Effector memory CD8-positive, alpha-beta T cell (primary cell): ENCODE results near the gene PLXNA3.

Experiments used
- ATAC-seq: fragments of 150-1000 bp; cut with Tn5 transposase; replicated peaks from 2 replicates; pipeline ENCODE4 v1.10.0; 2021; ENCODE audit warnings: mild to moderate bottlenecking, moderate library complexity
- DNase-seq, 3 experiments: peaks; one replicate each; pipeline ENCODE4 v3.0.0; 2021
- H3K27ac Mint-ChIP-seq, 2 donors: one replicate each; pipeline ENCODE4 v1.8.0; 2022; ENCODE audit warnings: mild to moderate bottlenecking in 2 of 2, mixed read lengths in 2 of 2, moderate library complexity in 2 of 2
- H3K27me3 Mint-ChIP-seq, 2 donors: one replicate each; pipeline ENCODE4 v1.8.0; 2022; ENCODE audit warnings: mixed read lengths in 2 of 2
- H3K36me3 Mint-ChIP-seq: one replicate; pipeline ENCODE4 v1.8.0; 2022; ENCODE audit warnings: mild to moderate bottlenecking, moderate library complexity, mixed read lengths; ENCODE audit not compliant: insufficient read depth
- H3K4me1 Mint-ChIP-seq, 2 donors: one replicate each; pipeline ENCODE4 v1.8.0; 2022; ENCODE audit warnings: low read depth in 2 of 2, mixed read lengths in 2 of 2
- H3K4me3 Mint-ChIP-seq, 2 donors: one replicate each; pipeline ENCODE4 v1.8.0; 2022; ENCODE audit warnings: mild to moderate bottlenecking in 2 of 2, mixed read lengths in 2 of 2, moderate library complexity in 2 of 2
- H3K9me3 Mint-ChIP-seq, 2 donors: one replicate each; pipeline ENCODE4 v1.8.0; 2022; ENCODE audit warnings: mixed read lengths in 2 of 2

Gene PLXNA3

DNA sequence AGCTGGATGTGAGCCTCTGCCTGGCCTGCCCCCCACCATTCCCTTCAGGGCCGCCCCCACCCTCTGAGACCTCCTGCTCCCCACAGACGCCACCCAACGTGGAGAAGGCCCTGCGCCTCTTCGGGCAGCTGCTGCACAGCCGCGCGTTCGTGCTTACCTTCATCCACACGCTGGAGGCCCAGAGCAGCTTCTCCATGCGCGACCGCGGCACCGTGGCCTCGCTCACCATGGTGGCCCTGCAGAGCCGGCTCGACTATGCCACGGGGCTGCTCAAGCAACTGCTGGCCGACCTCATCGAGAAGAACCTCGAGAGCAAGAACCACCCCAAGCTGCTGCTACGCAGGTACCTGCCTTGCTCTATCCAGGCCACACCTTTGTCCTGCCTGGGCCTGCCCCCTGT is 10.1 kb downstream of the PLXNA3 start:
- H3K27ac Mint-ChIP-seq = no peak overlapping the region
- DNase-seq (no peak), ATAC-seq (no peak)
- no peaks in the 10 kb centered on the region for H3K27me3 Mint-ChIP-seq
- H3K36me3 Mint-ChIP-seq = peaks cover 30% of the 10 kb centered on the region
- no peaks in the 10 kb centered on the region for H3K9me3 Mint-ChIP-seq
- no peak overlapping the region for H3K4me3 Mint-ChIP-seq
- H3K4me1 Mint-ChIP-seq = peaks cover 0 to under 1% of the 10 kb centered on the region in 2 donors

DNA sequence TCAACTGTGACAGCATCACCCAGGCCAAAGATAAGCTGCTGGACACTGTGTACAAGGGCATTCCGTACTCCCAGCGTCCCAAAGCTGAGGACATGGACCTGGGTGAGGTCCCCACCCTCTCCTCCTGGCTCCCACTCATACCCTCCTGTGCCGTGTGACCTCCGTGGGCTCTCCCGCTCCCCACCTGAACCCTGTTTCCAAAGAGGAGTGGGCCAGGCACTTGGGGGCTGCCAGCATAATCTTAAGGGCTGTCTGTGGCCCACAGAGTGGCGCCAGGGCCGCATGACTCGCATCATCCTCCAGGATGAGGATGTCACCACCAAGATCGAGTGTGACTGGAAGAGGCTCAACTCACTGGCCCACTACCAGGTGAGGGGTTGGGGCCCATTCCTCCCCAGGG is 11.0 kb downstream of the PLXNA3 start:
- Mint-ChIP-seq H3K9me3 (no peaks in the 10 kb centered on the region), H3K27me3 (no peaks in the 10 kb centered on the region), H3K36me3 (peaks cover 36% of the 10 kb centered on the region), H3K27ac (no peak overlapping the region), H3K4me1 (peaks cover 0 to 3% of the 10 kb centered on the region in 2 donors), H3K4me3 (no peak overlapping the region)
- no peak for ATAC-seq
- DNase-seq = no peak

- no peak for DNase-seq
- no peak overlapping the region for H3K4me3 Mint-ChIP-seq
- H3K9me3 Mint-ChIP-seq = no peaks in the 10 kb centered on the region
- H3K4me1 Mint-ChIP-seq = peaks cover 0 to 3% of the 10 kb centered on the region in 2 donors
- peaks cover 35% of the 10 kb centered on the region for H3K36me3 Mint-ChIP-seq
- ATAC-seq = no peak
- H3K27me3 Mint-ChIP-seq = no peaks in the 10 kb centered on the region
- no peak overlapping the region for H3K27ac Mint-ChIP-seq
Observed at GRCh38 chrX:154469880-154470279, 11.8 kb downstream of the PLXNA3 start.

GRCh38 chrX:154470434-154470833 is 12.4 kb downstream of the PLXNA3 start:
- H3K27ac Mint-ChIP-seq = no peak overlapping the region
- ATAC-seq = no peak
- peaks cover 0 to 3% of the 10 kb centered on the region in 2 donors for H3K4me1 Mint-ChIP-seq
- H3K9me3 Mint-ChIP-seq = no peaks in the 10 kb centered on the region
- no peak overlapping the region for H3K4me3 Mint-ChIP-seq
- no peak for DNase-seq
- H3K27me3 Mint-ChIP-seq = no peaks in the 10 kb centered on the region
- H3K36me3 Mint-ChIP-seq = peaks cover 34% of the 10 kb centered on the region

DNA sequence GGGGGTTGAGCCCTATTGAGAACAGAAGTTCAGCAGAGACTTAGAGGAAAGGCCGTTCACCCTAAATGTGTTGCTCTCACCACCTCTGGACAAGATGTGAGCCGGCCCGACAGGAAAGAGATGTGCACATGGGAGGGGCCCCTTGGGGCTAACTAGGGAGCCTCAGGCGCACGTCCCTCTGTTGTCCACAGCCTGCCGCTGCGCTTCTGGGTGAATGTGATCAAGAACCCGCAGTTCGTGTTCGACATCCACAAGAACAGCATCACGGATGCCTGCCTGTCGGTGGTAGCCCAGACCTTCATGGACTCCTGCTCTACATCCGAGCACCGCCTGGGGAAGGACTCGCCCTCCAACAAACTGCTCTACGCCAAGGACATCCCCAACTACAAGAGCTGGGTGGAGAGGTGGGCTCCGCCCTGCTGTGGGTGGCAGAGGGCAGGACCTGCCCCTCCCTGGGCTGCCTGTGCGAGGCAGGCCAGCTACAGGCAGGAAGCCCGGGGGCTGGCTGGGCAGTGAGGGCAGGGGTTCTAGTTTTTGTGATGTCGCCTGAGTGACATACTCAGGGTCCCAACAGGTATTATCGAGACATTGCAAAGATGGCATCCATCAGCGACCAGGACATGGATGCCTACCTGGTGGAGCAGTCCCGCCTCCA is 13.0 kb downstream of the PLXNA3 start:
- Mint-ChIP-seq H3K4me1 (peaks cover 0 to 3% of the 10 kb centered on the region in 2 donors), H3K9me3 (no peaks in the 10 kb centered on the region), H3K27ac (no peak overlapping the region), H3K4me3 (no peak overlapping the region), H3K36me3 (peaks cover 31% of the 10 kb centered on the region), H3K27me3 (no peaks in the 10 kb centered on the region)
- ATAC-seq (no peak), DNase-seq (no peak)

GRCh38 chrX:154471839-154472684 is 14.0 kb downstream of the PLXNA3 start:
- ATAC-seq (no peak), DNase-seq (no peak)
- no peak overlapping the region for H3K27ac Mint-ChIP-seq
- peaks cover 27% of the 10 kb centered on the region for H3K36me3 Mint-ChIP-seq
- H3K9me3 Mint-ChIP-seq = no peaks in the 10 kb centered on the region
- no peak overlapping the region for H3K4me3 Mint-ChIP-seq
- peaks cover 0 to 3% of the 10 kb centered on the region in 2 donors for H3K4me1 Mint-ChIP-seq
- no peaks in the 10 kb centered on the region for H3K27me3 Mint-ChIP-seq

DNA sequence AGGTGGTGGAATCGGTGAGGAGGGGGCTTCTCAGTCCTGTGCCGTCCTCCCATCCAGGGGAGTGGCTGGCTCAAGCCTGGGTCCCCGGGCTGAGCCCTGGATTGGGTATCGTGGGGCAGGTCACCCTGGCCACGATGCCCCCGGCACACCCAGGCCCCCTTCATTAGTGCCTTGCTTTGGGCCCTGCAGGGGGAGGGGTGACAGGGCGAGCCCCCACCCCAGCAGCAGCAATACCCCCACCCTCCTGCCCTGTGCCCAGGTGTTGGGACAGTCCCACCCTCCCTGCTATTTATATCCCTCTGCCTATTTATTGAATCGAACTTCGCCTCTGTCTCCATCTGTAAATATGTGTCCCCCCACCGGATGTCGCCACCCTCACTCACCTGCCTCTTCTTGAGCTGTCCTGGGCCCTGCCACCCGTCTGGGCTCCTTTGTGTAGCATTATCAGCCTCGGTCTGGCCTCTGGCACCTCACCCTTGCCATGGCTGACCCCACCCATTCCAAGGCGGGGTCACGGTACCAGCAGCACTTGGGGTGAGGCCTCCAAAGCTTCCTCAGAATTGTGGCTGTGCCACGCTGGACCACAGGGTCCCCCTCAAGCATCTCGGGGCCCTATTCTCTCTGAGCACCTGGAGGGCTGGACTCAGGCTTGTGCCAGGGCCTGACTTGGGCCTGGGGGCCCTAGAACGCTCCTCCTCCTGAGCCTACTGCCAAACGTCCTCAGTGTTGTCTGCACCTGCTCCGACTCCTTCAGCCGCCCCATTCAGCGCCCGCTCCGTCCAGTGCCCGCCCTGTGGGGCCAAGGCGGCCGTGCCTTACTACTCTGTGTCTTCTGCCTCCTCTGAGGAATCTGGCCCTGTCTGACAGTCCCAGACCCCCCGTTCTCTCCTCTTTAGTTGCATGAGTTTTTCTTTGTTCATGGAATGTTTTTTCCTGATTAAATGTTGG is 14.9 kb downstream of the PLXNA3 start:
- Mint-ChIP-seq H3K27me3 (no peaks in the 10 kb centered on the region), H3K27ac (no peak overlapping the region), H3K36me3 (peaks cover 26% of the 10 kb centered on the region), H3K4me3 (peak overlapping the region in 1 of 2 donors; percentile 44), H3K9me3 (no peaks in the 10 kb centered on the region), H3K4me1 (peaks cover 0 to 3% of the 10 kb centered on the region in 2 donors)
- ATAC-seq = no peak
- no peak for DNase-seq

GRCh38 chrX:154473683-154474082 is 15.6 kb downstream of the PLXNA3 start:
- Mint-ChIP-seq H3K27ac (peak overlapping the region in 1 of 2 donors; percentile 49), H3K4me3 (no peak overlapping the region), H3K4me1 (peaks cover 0 to 6% of the 10 kb centered on the region in 2 donors), H3K27me3 (no peaks in the 10 kb centered on the region), H3K9me3 (no peaks in the 10 kb centered on the region), H3K36me3 (peaks cover 22% of the 10 kb centered on the region)
- DNase-seq (no peak), ATAC-seq (no peak)

DNA sequence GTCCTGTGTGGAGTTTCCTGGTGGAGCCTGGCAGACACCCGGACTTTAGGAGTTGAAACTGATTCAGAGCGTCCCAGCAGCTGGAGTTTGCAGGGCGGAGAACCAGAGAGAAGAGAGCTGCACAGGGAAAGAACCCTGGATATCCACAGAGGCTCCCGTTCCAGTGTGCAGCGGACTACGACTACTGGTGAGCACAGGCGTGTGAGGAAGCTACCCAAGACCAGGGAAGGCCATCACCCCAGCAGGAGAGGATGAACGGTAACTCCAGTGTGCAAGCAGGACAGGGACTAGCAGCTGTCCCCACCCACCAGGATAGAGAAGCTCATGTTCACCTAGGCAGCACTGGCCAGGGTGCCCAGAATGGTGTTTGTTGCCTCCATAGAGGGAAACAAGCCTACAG is 18.7 kb downstream of the PLXNA3 start:
- DNase-seq (no peak), ATAC-seq (no peak)
- Mint-ChIP-seq H3K27me3 (no peaks in the 10 kb centered on the region), H3K9me3 (no peaks in the 10 kb centered on the region), H3K27ac (no peak overlapping the region), H3K36me3 (peaks cover 31% of the 10 kb centered on the region), H3K4me3 (no peak overlapping the region), H3K4me1 (peaks cover 4 to 10% of the 10 kb centered on the region in 2 donors)

- ATAC-seq = no peak
- no peak for DNase-seq
- peak overlapping the region; percentile 75 to 82 for H3K4me3 Mint-ChIP-seq
- H3K36me3 Mint-ChIP-seq = peaks cover 31% of the 10 kb centered on the region
- H3K27me3 Mint-ChIP-seq = no peaks in the 10 kb centered on the region
- H3K9me3 Mint-ChIP-seq = no peaks in the 10 kb centered on the region
- peaks cover 4 to 10% of the 10 kb centered on the region in 2 donors for H3K4me1 Mint-ChIP-seq
- peak overlapping the region; percentile 86 to 95 for H3K27ac Mint-ChIP-seq
Observed at GRCh38 chrX:154477891-154478477, 19.9 kb downstream of the PLXNA3 start.

- peak; percentile 95 to 96 (median 95) for DNase-seq
- ATAC-seq = peak; percentile 85
- Mint-ChIP-seq H3K4me1 (peaks cover 4 to 11% of the 10 kb centered on the region in 2 donors), H3K27ac (peak within 1 kb of the TSS; percentile 86 to 95), H3K27me3 (no peaks in the 10 kb centered on the region), H3K36me3 (peaks cover 27% of the 10 kb centered on the region), H3K9me3 (no peaks in the 10 kb centered on the region), H3K4me3 (peak within 1 kb of the TSS; percentile 75 to 82)
Observed at GRCh38 chrX:154478728-154479622, 20.9 kb downstream of the PLXNA3 start, which contains the start of gene LAGE3. LAGE3 (minus strand) TSS chrX:154479281; CDS start chrX:154478915, 366 bp downstream.

DNA sequence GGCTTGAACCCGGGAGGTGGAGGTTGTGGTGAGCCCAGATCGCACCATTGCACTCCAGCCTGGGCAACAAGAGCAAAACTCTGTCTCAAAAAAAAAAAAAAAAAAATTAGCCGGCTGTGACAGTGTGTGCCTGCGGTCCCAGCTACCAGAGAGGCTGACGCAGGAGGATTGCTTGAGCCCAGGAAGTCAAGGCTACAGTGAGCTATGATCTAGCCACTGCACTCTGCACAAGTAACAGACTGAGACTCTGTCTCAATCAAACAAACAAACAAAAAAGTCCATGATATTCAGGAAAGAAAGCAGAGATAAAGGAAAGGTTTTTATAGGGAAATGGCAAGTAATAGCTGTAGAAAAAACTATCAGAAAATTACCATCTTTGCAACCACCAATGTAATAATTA is 23.1 kb downstream of the PLXNA3 start:
- DNase-seq (no peak), ATAC-seq (no peak)
- H3K27ac Mint-ChIP-seq = no peak overlapping the region
- H3K9me3 Mint-ChIP-seq = no peaks in the 10 kb centered on the region
- H3K4me1 Mint-ChIP-seq = peaks cover 4 to 11% of the 10 kb centered on the region in 2 donors
- H3K4me3 Mint-ChIP-seq = no peak overlapping the region
- no peaks in the 10 kb centered on the region for H3K27me3 Mint-ChIP-seq
- H3K36me3 Mint-ChIP-seq = peaks cover 25% of the 10 kb centered on the region
